ENCODE measurements around the gene TUBB. TPM values are rescaled to one million over a fixed set of nuclear protein-coding genes. Genes with fewer than 3 reads are reported as not detected.

TUBB gene
- total and polyA plus RNA-seq, 9 of the 15 experiments (the other 6 are each of a cell fraction or from before 2014, with no cell fraction given): 971 to 2,870 (median 1,478) TPM

- peak in 1 of 2 experiments; percentile 67; a peak in 1 of 4 replicates for TF ChIP-seq NONO (IDR thresholded peaks at IDR 0.05; ENCODE audit: low read depth in 2 of 2, low read length in 1 of 2)
- TF ChIP-seq ZNF407 (IDR thresholded peaks at IDR 0.05; ENCODE audit: low read depth): no peak
- peak; percentile 90 for TF ChIP-seq ZBTB2 (IDR thresholded peaks at IDR 0.05)
- TF ChIP-seq ZNF512 (tag; IDR thresholded peaks at IDR 0.05): no peak
- TF ChIP-seq POU5F1 (IDR thresholded peaks at IDR 0.05; ENCODE audit: borderline replicate concordance, low read depth, low read length, partially characterized antibody): no peak
- peak; percentile 56 for TF ChIP-seq ATF4 (CRISPR knock-in tag; IDR thresholded peaks at IDR 0.05)
- no peak for TF ChIP-seq ZNF354B (CRISPR knock-in tag; IDR thresholded peaks at IDR 0.05)
- no peak for TF ChIP-seq CBX3 (IDR thresholded peaks at IDR 0.05; ENCODE audit: borderline replicate concordance in 1 of 2, low read length in 2 of 2)
- TF ChIP-seq POLR3G (IDR thresholded peaks at IDR 0.05; ENCODE audit: extremely low read depth, insufficient read length, insufficient replicate concordance): no peak
- no peak for TF ChIP-seq LARP7 (IDR thresholded peaks at IDR 0.05)
- peak; percentile 18; the same call in 1 of the 2 replicates for TF ChIP-seq DMBX1 (CRISPR knock-in tag; IDR thresholded peaks at IDR 0.05; ENCODE audit: borderline replicate concordance)
Observed at GRCh38 chr6:30721198-30722024, 1.3 kb downstream of the TUBB start (continued).

All from K562 (cell line).